ENCODE results near the gene FGF1. TPM values are rescaled to one million over a fixed set of nuclear protein-coding genes. Genes with fewer than 3 reads are reported as not detected.

FGF1 gene
- total RNA-seq, 1 donor from 2014 or later = 2.4 TPM

DNA sequence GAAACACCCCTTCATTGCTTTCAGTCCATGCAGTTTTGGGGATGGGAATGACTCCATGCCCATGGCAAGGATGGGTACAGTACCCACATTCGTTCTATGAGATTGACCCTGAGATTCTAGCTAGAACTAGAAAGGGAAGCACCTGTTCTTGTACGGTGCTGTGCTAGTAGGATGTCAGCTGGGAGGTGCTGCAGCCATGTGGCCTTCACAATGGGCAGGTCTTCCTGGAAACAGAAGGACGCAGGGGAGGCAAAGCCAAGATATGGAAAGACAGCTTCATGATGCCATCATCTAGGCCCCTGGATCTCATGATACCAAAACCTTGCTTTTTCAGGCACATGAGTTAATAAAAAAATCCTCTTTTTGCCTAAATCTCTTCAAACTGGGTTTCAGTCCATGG lies 10.5 kb upstream of the FGF1 start:
- no peak for DNase-seq

- DNase-seq = no peak
These were observed 8.4 kb upstream of the FGF1 start for GRCh38 chr5:142694092-142694856.

DNA sequence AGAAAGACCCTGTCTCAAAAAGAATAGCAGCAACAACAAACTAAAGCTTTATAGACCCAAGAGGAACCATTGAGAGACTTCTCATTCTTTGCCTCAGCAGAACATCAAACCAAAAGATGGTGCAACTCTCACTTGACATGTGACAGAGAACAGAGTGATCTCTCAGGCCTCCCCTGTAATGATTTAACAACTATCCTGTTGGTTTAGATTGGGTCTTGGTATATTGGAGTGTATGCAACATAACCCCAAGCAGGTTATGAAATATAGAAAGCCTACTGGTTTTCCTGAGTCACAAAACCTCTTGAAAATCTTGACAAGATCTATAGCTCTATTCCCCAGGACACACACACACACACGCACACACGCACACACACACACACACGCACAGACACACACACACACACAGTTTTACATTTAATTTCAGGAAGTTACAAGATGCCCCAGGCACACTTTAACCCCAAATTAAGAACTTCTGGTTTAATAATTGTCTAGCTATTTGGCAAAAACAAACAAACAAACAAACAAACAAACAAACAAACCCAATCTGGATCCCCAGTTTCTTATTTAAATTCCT lies 6.5 kb upstream of the FGF1 start:
- DNase-seq = no peak

GRCh38 chr5:142690667-142691066 lies 4.8 kb upstream of the FGF1 start:
- DNase-seq = no peak

- DNase-seq = no peak
These were observed 3.2 kb upstream of the FGF1 start for GRCh38 chr5:142689081-142689480.

GRCh38 chr5:142688281-142688989 lies 2.5 kb upstream of the FGF1 start:
- no peak for DNase-seq

GRCh38 chr5:142686968-142687367 lies 1.1 kb upstream of the FGF1 start:
- DNase-seq = no peak

DNA sequence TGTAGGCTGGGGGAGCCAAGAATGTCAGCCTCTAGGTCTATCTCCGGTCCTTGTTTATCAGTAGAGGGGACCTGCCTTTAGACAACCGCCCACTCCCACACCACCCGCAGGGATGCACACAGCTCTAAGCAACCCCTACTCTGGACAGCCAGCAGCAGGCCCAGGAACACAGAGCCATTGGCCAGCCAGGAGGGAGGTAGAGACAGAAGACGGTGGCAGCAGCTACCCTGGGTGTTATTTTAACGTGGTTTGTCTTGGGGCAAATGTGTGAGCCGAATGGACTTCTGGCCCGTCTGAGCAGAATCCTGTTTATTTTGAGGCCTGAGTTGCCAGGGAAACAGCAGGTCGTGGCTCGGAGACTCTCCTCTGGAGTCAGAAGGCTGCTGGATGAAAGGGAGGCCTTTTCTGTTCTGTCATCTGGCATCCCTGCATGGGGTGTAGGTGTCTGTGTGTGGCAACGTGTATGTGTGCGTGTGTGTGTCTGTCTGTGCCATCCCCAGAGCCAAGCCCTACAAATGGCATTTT lies 382 bp upstream of the FGF1 start:
- no peak for DNase-seq

DNA sequence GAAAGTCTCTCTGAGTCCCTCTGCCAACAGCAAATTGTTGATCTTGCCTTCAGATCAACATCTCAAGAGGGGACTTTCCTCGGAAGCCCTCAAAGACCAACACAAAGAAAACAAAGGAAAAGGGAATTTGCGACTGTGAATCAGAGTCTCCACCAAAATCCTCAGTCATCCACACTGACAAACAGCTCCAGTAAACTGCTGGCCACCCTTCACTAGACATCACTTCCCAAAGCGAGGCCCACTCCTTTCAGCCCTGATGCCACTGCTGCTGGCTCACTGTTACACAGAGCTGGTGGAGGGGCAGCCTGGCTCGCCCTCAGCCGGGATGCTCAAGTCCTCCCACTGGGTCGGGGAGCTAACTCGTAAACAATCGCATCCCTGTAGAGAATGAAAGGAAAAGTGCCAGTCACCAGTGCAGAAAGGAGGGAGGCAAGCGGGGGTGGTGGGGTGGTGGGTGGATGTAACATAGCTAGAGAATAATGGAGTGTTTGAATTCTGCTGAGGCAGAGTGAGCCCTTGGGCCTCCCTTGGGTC lies 1.3 kb downstream of the FGF1 start:
- DNase-seq = peak; percentile 17

- no peak for DNase-seq
These were observed 1.9 kb downstream of the FGF1 start for GRCh38 chr5:142683881-142684505.

GRCh38 chr5:142683116-142683515 lies 2.8 kb downstream of the FGF1 start:
- DNase-seq = no peak

GRCh38 chr5:142680605-142681259 lies 5.2 kb downstream of the FGF1 start:
- DNase-seq = no peak

DNA sequence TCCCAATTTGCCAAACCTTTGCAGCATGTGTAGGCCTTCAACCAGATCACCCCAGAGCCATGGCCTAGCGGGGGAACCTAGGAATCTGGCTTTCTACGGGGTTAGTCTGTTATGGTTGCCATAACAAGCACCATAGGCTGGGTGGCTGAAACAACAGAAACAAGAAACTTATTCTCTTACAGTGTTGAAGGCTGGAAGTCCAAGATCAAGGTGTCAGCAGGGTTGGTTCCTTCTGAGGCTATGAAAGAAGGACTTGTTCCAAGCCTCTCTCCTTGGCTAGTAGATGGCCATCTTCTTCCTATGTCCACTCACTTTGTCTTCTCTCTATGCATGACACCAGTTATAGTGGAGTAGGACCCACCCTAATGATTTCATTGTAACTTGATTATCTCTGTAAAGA lies 6.1 kb downstream of the FGF1 start:
- DNase-seq = no peak

DNA sequence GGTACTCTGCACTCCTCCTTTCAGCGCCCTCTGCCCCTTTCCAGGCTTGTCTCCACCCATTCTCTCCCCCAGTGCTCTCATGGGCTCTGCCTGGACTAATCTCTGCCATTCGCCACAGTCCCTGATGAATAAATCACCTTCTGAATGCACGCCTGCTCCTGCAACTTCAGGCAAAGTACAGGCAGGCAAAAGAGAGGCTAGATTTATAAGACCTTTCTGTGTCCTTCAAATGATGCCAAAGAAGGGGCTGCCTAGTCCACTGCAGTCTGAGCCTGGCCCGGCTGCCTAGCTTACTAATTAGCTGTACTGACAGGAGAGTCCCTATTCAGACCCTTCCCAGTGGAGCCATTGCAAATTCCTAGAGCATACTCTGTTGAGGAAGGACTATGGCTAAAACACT lies 7.4 kb downstream of the FGF1 start:
- DNase-seq = no peak

DNA sequence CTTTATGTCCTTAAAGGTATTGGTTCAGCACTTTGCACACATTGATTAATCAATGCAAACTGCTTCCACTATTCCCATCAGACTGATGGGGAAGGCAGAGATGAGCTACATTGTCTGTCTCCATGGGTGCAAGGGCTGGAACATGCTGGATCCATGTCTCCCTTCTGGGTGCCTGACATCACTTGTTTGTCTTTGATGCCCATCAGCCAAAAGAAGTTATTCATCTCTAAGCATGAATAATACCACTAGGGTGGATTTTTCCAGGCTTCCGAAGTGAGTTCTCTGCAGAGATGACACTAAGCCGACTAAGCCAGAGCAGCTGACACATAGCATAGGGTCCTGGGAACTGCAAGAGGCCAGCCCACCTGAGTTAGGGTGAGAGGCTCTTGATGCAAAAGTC lies 8.7 kb downstream of the FGF1 start:
- no peak for DNase-seq

DNA sequence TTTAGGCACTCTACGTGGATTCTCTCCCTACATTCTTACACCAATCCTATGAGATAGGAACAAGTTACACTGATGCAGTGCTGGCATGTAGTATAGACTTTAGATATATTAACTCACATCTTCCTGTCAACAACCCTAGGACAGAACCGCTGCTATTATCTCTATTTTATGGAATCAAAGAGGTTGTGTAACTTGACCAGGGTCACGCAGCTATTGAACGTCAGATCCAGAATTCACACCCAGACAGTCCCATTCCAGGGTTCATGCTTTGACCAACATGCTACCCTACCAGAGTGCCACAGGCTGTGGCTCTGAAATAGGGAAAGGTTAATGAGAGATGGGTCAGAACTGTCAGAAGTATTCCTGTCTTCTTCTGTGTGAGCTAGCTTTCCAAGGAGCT lies 9.6 kb downstream of the FGF1 start:
- no peak for DNase-seq

DNA sequence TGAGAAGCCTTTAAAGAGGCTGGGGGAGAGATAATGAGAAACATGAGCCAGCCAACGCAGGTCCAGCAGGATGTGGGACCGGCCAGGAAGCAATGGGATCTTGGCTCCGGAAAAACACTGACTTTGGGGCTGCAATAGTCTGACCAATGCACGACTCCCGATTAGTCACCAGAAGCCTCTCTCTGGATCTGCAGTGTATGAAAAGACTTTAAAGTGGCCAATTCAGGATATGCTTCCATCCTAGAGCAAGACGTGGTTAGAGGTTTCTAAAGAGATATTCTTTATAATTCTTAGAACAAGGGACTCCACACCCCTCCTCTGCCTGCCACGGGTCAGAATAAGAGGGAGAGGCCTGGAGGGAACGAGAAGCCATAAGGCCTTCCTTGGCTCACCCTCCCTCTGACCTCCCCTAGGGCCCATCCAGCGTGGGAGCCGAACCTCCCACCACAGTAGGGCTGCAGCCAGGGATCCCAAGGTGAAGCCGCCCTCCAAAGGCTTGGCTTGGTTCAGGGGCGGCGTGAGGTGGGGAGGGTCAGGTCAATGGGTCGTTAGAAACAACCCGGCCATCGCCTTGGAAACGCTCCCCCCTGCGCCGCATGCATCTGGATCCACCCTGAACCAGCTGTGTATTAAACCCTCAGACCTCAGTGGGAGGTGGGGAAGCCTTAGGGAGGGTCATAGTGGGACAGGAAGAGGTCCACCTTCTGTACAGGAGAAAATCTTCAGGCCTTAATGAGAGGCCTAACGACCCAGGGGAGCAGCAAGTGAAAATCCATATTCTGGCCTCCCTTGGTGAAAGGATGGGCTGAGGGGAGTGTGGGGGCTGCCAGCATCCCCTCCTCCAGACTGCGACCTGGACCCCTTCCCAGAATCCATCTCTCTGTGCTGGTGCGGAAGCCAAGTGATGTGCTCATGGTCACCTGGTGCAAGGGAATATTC lies 11.1 kb downstream of the FGF1 start:
- DNase-seq = peak; percentile 71

DNA sequence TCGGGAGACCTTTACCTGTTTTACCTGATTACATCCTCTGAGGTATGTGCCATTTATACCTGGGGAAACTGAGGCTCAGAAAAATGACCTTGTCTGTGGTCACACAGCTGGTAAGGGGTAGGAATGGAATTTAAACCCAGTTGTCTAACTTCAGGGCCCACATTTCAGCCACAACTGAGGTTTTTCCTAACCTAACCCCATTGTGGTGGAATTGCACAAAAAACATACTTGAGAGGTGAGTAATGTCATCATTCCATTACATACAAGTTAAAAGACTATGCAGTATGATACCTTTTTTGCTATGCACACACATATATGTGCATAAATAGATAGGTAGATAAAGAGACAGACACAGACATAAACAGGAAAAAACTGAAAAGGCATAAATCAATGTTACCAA lies 14.1 kb downstream of the FGF1 start:
- no peak for DNase-seq

DNA sequence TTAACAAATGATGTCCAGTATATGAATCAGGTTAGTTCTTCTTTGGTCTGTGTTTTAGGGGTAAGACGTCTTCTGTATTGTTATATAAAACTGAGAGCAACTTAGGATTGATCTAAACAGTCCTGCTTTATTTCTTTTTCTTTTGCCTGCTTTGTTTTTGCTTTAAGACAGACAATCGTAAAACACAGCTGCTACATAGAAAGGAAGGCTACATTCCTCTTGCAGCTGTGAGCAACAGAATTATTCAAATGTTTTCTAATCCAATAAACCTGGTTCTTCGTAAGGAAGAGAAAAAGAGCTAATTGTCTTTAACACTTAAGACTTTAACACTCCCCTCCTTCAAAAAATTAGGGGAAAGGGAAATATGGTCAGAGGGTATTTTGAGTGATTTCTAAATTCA lies 14.6 kb downstream of the FGF1 start:
- DNase-seq = peak; percentile 71

DNA sequence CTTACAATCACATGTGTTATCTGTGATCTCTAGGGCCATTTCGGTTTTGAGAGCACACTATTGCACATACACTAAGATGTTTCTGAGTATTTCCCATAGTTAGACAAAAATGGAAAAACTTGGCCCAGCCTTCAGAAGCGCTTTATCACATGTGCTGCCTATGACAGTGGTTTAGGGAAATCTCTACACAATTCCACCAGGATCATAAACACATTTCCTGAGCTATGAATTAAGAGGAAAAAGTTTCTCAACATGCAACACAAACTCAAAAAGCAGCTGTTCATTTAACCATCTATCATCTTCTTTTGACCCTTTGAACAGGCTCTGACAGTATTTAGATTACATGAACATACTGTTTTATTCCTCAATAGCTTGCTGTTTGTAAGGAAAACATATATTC lies 15.1 kb downstream of the FGF1 start:
- DNase-seq = peak; percentile 93

- DNase-seq = no peak
These were observed 16.4 kb downstream of the FGF1 start for GRCh38 chr5:142669477-142669876.
